OCI-LY3 (cell line): ENCODE measurements around the gene HMGCLL1.

ENCODE experiments used
- H2AFZ ChIP-seq: fragments of 200-600, 300-600 bp; shearing (Covaris generic); 2 replicates; pipeline ENCODE4 v1.6.0; 2014; ENCODE audit warnings: antibody characterized with exemption, low read depth, low read length
- H3K27ac ChIP-seq: fragments of 200-600, 300-600 bp; sonication (generic); 2 replicates; pipeline ENCODE4 v1.5.1; 2014; ENCODE audit warnings: mild to moderate bottlenecking, low read length, moderate library complexity, mixed read lengths
- H3K27me3 ChIP-seq: fragments of 200-600, 300-600 bp; sonication (generic); 2 replicates; pipeline ENCODE4 v1.6.1; 2014; ENCODE audit warnings: low read depth, low read length, mixed read lengths
- H3K36me3 ChIP-seq: fragments of 200-600, 300-600 bp; sonication (generic); replicated peaks from 2 replicates; pipeline ENCODE3; 2014; ENCODE audit warnings: low read depth, low read length, mixed read lengths
- H3K4me1 ChIP-seq: fragments of 300-600, 200-600 bp; sonication (generic); 2 replicates; pipeline ENCODE4 v1.6.1; 2014; ENCODE audit warnings: low read length, mixed read lengths
- H3K4me2 ChIP-seq: fragments of 200-600, 300-600 bp; sonication (generic); 2 replicates; pipeline ENCODE4 v1.6.1; 2014; ENCODE audit warnings: low read length, mixed read lengths
- H3K4me3 ChIP-seq: fragments of 300-600, 200-600 bp; sonication (generic); 2 replicates; pipeline ENCODE4 v1.5.1; 2014; ENCODE audit warnings: antibody characterized with exemption, mild to moderate bottlenecking, low read length, moderate library complexity
- H3K79me2 ChIP-seq: fragments of 300-600, 200-600 bp; shearing (Covaris generic); 2 replicates; pipeline ENCODE4 v1.6.1; 2014; ENCODE audit warnings: mild to moderate bottlenecking, low read length, mixed read lengths
- H3K9ac ChIP-seq: fragments of 300-600, 200-600 bp; shearing (Covaris generic); 2 replicates; pipeline ENCODE4 v1.6.0; 2014; ENCODE audit warnings: mild to moderate bottlenecking, low read length, moderate library complexity
- H3K9me3 ChIP-seq: fragments of 200-600, 300-600 bp; shearing (Covaris generic); 2 replicates; pipeline ENCODE4 v1.6.1; 2014; ENCODE audit warnings: low read length, mixed read lengths; ENCODE audit not compliant: insufficient read depth
- H4K20me1 ChIP-seq: fragments of 200-600, 300-600 bp; sonication (generic); 2 replicates; pipeline ENCODE4 v1.6.1; 2016; ENCODE audit warnings: low read length, mixed read lengths; ENCODE audit not compliant: insufficient read depth
- CTCF ChIP-seq: fragments of 200-600, 300-600 bp; sonication (generic); IDR thresholded peaks from 2 replicates; pipeline ENCODE4 v1.5.1; 2014; ENCODE audit warnings: antibody characterized with exemption, low read length, low read depth
- EZH2phosphoT487 ChIP-seq: fragments of 200-600 bp; shearing (Covaris generic); IDR thresholded peaks from 2 replicates; pipeline ENCODE4 v1.6.1; 2018; ENCODE audit warnings: antibody characterized with exemption, mixed run types, low read depth

The HMGCLL1 gene

GRCh38 chr6:55524441-55524840 lies 54.6 kb downstream of the HMGCLL1 start:
- Histone ChIP-seq H3K79me2 (no peaks in the 10 kb centered on the region), H4K20me1 (no peaks in the 10 kb centered on the region), H3K9me3 (no peaks in the 10 kb centered on the region), H3K4me2 (no peak overlapping the region), H3K4me1 (peaks cover 13% of the 10 kb centered on the region), H3K36me3 (no peaks in the 10 kb centered on the region), H3K27ac (no peak overlapping the region), H3K9ac (no peak overlapping the region), H2AFZ (no peak overlapping the region), H3K4me3 (no peak overlapping the region), H3K27me3 (no peaks in the 10 kb centered on the region)
- TF ChIP-seq CTCF (no peak), EZH2phosphoT487 (no peak)

- no peaks in the 10 kb centered on the region for H3K9me3 ChIP-seq
- H3K79me2 ChIP-seq, result no peaks in the 10 kb centered on the region
- TF ChIP-seq EZH2phosphoT487, result no peak
- no peak overlapping the region for H3K27ac ChIP-seq
- no peak overlapping the region for H3K4me2 ChIP-seq
- no peaks in the 10 kb centered on the region for H4K20me1 ChIP-seq
- H3K27me3 ChIP-seq, result no peaks in the 10 kb centered on the region
- no peak overlapping the region for H3K4me3 ChIP-seq
- no peaks in the 10 kb centered on the region for H3K36me3 ChIP-seq
- H3K9ac ChIP-seq, result no peak overlapping the region
- H2AFZ ChIP-seq, result no peak overlapping the region
- H3K4me1 ChIP-seq, result peaks cover 9% of the 10 kb centered on the region
Observed at GRCh38 chr6:55518529-55519060, 60.4 kb downstream of the HMGCLL1 start.

GRCh38 chr6:55516736-55517135 lies 62.3 kb downstream of the HMGCLL1 start:
- no peak overlapping the region for H3K27ac ChIP-seq
- TF ChIP-seq CTCF, result no peak
- no peak for TF ChIP-seq EZH2phosphoT487
- no peaks in the 10 kb centered on the region for H4K20me1 ChIP-seq
- H2AFZ ChIP-seq, result no peak overlapping the region
- H3K9me3 ChIP-seq, result no peaks in the 10 kb centered on the region
- no peaks in the 10 kb centered on the region for H3K36me3 ChIP-seq
- no peak overlapping the region for H3K4me2 ChIP-seq
- H3K27me3 ChIP-seq, result no peaks in the 10 kb centered on the region
- no peak overlapping the region for H3K9ac ChIP-seq
- no peaks in the 10 kb centered on the region for H3K4me1 ChIP-seq
- no peak overlapping the region for H3K4me3 ChIP-seq
- H3K79me2 ChIP-seq, result no peaks in the 10 kb centered on the region

GRCh38 chr6:55512904-55513303 lies 66.1 kb downstream of the HMGCLL1 start:
- Histone ChIP-seq H3K9ac (no peak overlapping the region), H3K79me2 (no peaks in the 10 kb centered on the region), H3K4me1 (no peaks in the 10 kb centered on the region), H3K4me2 (no peak overlapping the region), H3K36me3 (no peaks in the 10 kb centered on the region), H4K20me1 (no peaks in the 10 kb centered on the region), H3K4me3 (no peak overlapping the region), H3K27me3 (no peaks in the 10 kb centered on the region), H3K9me3 (no peaks in the 10 kb centered on the region), H2AFZ (no peak overlapping the region), H3K27ac (no peak overlapping the region)
- TF ChIP-seq EZH2phosphoT487 (no peak), CTCF (no peak)
